Fibroblast of skin of left quadriceps (primary cell): ENCODE data around the gene ADAM15.

Experiments used
- DNase-seq, 2 experiments: peaks; one replicate each; pipeline ENCODE4 v3.0.0-alpha.2; 2013; ENCODE audit warnings: low read depth in 2 of 2

The ADAM15 gene

DNA sequence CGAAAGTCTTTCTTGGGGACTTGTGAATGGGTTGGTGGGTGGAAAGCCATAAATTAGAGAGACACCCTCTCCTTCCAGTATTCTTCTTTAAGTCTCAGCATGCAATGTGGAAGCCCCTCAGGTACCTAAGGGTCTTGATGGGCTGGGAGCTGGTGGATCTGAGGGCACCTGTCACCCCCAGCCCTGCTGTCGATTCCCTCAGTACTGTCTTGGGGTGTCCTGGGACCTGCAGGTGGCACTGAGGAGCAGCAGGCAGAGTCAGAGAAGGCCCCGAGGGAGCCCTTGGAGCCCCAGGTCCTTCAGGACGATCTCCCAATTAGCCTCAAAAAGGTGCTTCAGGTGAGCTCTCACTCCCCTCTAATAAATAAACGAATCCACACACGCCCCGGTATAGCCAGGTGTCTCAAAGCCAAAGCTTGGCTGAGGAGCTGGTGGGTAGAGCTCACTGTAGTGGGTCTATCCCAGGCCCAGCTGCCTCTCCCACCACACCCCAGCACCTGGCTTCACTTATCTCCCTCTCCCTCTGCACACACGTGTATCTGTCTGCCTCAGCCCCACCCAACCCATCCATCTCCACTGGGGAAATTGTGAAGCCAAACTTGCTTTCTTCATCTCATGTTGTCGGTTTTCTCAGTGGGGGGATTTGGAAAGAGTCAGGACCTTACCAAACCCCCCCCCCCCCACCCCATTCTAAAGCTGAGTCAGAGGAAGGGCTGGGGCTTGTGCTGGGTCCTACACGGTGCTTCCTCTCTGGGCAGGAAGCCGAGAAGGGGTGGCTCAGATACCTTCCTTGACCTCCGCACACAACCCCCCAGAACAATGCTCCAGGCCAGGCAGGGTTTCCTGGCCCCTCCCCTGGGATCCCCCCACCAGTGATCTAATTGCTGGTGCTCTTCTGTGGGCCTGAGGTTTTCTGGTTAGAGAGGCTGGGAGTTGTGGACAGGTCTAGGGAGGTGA lies 1.6 kb downstream of the ADAM15 start:
- DNase-seq, result no peak

- DNase-seq, result no peak
Observed at GRCh38 chr1:155053531-155054105, 2.5 kb downstream of the ADAM15 start.

DNA sequence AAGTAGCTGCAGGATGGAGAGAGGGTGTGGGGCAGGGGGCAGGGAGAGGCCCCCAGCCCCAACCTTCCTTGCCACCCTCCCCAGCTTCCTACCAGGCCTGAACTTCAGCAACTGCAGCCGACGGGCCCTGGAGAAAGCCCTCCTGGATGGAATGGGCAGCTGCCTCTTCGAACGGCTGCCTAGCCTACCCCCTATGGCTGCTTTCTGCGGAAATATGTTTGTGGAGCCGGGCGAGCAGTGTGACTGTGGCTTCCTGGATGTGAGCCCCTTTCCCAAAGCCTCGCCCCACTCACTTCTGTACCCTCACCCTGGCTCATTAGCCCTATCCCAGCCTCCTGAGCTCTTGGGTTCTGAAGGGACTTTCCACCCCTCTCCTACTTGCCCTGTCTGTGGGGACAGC lies 6.0 kb downstream of the ADAM15 start:
- no peak for DNase-seq

DNA sequence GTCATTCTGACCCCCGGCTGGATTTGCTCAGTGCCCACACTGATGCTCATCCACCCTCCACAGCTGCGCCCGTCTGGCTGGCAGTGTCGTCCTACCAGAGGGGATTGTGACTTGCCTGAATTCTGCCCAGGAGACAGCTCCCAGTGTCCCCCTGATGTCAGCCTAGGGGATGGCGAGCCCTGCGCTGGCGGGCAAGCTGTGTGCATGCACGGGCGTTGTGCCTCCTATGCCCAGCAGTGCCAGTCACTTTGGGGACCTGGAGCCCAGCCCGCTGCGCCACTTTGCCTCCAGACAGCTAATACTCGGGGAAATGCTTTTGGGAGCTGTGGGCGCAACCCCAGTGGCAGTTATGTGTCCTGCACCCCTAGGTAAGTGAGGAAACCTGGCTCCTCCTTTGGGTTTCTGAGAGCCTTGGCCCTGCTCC lies 6.7 kb downstream of the ADAM15 start:
- DNase-seq, result no peak

- DNase-seq, result no peak
Observed at GRCh38 chr1:155060736-155061135, 9.6 kb downstream of the ADAM15 start.

DNA sequence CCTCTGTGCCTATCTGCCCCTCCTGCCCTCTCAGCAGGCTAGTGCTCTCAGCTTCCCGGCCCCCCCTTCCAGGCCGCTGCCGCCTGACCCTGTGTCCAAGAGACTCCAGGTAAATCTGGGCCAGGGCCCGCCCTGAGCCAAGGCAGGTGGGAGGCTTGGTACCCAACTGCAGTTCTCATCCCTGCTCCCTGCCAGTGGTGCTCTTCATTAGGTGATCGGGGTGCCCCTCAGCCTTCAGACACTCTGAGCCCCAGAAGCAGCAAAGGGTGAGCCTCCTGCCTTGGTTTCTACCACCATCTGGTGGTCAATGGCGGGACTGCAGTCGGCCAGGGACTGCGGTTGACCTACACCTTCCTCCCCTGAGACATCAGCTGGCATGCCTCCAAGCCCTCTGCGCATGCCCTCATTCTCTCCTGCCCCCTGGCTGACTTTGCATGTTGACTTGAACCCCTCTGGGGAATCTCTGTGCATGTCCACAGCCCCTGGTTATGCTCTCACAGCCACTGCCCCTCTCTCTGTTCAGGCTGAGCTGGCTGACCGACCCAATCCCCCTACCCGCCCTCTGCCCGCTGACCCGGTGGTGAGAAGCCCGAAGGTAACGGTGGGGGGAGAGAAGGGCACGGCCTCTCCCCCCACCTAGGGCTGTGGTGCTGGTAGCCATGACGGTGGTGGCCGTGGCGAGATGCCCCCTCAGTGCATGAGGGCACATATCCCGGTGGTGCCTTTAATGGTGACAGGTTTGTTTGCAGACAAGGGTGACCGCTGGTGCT lies 10.4 kb downstream of the ADAM15 start:
- DNase-seq, result peak in 1 of 2 experiments; percentile 51

- no peak for DNase-seq
Observed at GRCh38 chr1:155062151-155062686, 11.1 kb downstream of the ADAM15 start.

GRCh38 chr1:155062702-155063411 lies 11.7 kb downstream of the ADAM15 start:
- no peak for DNase-seq

DNA sequence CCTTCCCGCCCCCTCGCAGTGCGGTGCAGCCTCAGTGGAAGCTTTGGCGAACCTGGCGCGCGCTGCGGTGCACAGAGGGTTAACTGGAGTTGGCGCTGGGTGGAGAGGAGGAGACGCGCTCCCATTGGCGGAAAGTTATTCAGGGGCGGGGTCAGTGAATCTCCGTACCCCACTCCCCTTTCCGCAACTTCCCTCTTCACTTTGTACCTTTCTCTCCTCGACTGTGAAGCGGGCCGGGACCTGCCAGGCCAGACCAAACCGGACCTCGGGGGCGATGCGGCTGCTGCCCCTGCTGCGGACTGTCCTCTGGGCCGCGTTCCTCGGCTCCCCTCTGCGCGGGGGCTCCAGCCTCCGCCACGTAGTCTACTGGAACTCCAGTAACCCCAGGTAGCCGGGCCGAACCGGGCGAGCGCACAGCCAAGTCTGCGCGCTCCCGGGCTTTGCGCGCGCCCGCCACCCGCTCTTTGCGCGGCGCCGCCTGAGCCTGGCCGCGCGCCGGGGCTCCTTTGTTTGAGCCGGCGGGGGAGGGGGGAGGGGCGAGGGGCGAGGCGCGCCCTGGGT lies 12.5 kb downstream of the ADAM15 start, which contains the start of gene EFNA4:
EFNA4 (plus strand) TSS at position 191 of the 561 bp plus-strand sequence; CDS start at position 275, 84 bp downstream.
- DNase-seq, result peak in 1 of 2 experiments; percentile 52

DNA sequence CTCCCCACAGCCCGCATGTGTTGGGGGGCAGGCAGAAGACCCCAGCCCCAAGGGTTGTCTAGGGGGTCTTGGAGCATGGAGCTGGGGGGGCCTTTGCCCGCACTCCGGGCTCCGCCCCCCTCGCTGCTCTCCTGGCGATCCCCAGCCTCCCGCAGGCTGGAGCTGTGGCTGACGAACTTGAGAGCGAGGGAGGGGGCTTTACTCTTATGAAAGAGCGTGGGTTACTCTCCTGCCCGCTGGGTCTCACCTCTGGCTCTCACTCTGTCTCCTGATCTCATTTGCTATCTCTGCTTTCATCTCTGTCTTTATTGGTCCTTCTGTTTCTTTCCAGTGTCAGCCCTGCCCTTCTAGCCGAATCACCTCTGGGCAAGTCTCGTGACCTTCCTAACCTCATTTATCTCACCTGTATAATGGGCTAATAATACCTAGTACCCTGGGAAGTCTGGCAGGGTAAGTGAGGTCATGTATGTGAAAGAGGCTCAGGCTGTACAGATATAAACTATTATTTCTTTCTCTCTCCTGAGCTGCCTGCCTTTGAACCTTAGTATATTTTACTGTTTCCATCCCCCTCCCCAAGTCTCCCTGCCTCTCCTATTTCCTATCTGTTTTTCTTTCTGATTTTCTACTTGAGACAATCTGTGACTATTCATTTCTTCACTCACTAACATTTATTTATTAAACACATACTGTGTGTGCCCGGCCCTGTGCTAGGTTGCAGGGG lies 13.2 kb downstream of the ADAM15 start:
- no peak for DNase-seq

DNA sequence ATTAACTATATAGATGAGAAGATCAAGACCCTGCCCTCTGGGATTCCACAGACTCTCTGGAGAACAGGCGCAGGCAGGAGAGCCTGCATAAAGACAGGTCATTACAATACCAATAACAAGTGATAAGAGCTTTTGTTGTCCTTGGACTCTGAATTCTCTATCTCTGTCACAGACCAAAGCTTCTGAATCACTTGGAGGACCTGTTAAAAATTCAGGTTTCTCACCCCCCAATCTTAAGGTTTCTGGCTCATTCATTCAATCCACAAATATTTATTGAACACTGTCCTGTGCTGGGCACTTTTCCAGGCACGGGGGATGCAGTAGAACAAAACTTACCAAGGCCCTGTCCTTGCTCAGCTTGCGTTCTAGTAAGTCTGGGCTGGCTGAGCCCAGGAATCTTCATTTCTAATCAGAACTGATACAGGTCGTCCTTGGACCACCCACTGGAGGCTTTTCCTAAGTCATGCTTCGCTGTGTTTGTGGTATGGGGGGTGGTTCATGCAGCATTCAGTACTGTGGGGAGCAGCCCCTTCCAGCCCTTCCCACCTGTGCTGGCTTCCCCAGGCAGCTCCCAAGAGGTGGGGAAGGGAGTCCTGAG lies 13.8 kb downstream of the ADAM15 start:
- DNase-seq, result no peak

GRCh38 chr1:155066777-155067176 lies 15.7 kb downstream of the ADAM15 start:
- DNase-seq, result no peak

GRCh38 chr1:155068599-155068998 lies 17.5 kb downstream of the ADAM15 start:
- DNase-seq, result no peak

DNA sequence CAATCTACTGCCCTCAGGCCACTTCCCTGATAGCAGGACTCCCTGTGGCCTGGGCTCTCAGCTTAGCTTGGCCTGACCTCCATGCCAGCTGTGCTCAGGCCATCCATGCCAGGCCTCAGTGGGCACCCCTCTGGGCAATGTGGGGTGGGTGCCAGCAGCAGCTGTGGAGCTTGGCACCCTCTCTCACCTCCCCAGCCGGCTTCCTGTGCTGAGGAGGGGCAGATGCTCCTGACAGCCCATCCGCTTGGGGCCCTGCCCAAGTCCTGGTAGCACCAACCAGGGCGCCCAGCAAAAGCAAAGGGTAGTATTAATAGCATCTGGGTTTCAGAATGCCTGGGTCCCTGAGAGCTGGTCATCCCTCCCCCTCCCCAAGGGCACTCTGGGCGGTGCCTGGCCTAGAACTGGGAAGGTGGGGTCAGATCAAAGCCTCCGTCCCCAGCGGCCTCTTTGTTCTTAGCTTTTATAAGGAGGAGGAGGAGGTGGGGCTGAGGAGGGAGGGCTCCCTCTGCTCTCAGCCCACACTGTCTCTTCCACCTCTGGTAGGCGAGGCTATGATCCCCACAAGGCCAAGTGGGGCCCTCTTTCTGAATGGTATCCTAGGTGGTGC lies 18.5 kb downstream of the ADAM15 start:
- no peak for DNase-seq

- no peak for DNase-seq
Observed at GRCh38 chr1:155070158-155070621, 19.1 kb downstream of the ADAM15 start.

DNA sequence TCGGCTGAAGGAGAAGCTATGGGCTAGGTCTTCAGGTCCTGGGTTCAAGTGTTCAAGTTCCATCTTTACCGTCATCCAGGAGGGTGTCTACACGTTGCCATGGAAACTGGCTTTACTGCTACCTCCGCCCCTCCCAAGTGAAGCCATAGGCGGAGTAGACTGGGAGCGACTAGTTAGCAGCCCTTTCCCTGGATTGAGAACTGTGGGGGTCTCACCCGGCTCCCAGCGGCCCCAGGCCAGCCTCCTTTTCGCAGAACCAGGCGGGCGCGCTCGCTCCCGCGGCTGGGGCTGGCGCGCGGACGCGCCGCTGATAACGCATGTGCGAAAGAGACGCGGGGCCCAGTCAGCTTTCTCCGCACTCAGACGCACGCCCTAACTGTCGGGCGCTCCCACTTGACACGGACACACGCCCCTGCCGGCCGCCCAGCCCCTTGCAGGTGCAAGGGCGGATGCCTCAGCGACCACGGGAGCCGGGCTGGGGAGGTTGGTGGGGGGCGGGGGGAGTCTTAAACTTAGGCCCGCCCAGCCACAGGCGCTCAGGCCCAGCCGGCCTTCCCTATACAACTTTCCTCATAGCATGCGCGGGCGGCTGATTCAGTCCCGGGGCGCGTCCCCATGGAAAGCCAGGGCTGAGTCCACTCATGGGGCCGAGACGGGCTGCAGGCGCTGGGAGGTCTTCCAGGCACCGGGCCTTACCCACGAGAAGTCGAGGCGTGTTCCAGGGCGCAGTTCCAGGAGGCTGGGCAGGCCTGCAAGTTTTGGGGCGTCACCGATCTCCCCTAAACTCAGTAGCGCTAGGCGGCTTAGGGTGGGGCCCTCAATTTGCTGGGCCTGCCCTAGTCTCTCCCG lies 19.8 kb downstream of the ADAM15 start:
- DNase-seq, result no peak

- no peak for DNase-seq
Observed at GRCh38 chr1:155071701-155072100, 20.6 kb downstream of the ADAM15 start.

DNA sequence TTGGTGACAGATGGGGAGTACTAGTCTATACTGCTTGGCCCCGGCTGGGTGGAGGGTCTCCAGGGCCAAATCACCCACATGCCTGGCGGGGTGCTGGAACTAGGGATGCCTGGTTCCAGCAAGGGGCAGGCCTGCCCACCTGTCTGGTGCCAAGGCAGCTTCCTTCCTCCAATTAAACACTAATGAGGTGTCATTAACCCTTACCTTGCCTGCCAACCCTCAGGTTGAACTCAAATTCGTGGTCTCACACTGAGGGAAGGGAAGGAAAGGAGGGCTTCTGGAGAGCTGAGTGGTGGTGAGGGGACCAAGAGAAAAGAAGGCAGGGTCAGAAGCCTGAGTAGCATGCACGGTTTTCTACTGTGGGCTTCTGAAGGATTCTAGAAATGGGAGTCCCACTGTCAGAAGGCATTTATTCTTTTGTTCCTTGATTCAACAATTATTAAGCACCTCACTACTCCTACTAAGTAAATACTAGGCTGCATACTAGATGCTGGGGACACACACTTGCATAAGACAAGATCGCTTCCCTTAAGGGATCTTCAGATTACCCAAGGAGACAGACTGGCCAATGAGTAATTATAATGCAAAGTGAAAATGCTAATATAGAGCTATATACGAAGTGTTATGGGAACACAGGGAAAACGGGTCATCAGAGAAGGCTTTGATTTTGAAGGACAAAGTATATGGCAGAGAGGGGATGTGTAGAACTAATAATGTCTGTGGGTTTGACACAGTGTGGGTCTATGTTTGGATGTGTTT lies 21.6 kb downstream of the ADAM15 start:
- no peak for DNase-seq
